ENCODE results near the gene CACNG7. TPM values are rescaled to one million over a fixed set of nuclear protein-coding genes. Genes with fewer than 3 reads are reported as not detected.

CACNG7 gene
- total RNA-seq, 2 experiments from 2014 or later: not detected

DNA sequence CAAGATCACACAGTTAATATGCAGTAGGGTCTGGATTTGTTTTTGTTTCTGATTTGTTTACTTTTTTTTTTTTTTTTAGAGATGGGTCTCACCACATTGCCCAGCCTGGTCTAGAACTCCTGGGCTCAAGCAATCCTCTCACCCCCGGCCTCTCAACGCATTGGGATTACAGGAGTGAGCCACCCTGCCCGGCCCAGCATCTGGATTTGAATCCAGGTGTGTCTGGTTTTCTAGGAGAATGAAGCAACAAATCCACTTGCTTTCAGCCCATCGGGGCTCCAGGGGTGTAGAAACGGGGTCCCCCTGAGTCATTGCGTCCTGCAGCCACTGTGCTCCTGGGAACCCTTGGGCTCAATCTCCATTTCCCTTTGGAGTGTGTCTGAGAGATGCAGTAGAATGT lies 60.3 kb downstream of the CACNG7 start:
- Mint-ChIP-seq H3K27ac (no peak overlapping the region), H3K4me1 (ENCODE audit: low read depth) (no peaks in the 10 kb centered on the region), H3K9me3 (no peaks in the 10 kb centered on the region), H3K36me3 (ENCODE audit: low read depth) (no peaks in the 10 kb centered on the region), H3K27me3 (peaks cover 23% of the 10 kb centered on the region), H3K4me3 (no peak overlapping the region)
- no peak for DNase-seq
- TF ChIP-seq, protein P1, sequence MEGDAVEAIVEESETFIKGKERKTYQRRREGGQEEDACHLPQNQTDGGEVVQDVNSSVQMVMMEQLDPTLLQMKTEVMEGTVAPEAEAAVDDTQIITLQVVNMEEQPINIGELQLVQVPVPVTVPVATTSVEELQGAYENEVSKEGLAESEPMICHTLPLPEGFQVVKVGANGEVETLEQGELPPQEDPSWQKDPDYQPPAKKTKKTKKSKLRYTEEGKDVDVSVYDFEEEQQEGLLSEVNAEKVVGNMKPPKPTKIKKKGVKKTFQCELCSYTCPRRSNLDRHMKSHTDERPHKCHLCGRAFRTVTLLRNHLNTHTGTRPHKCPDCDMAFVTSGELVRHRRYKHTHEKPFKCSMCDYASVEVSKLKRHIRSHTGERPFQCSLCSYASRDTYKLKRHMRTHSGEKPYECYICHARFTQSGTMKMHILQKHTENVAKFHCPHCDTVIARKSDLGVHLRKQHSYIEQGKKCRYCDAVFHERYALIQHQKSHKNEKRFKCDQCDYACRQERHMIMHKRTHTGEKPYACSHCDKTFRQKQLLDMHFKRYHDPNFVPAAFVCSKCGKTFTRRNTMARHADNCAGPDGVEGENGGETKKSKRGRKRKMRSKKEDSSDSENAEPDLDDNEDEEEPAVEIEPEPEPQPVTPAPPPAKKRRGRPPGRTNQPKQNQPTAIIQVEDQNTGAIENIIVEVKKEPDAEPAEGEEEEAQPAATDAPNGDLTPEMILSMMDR (IDR thresholded peaks at IDR 0.05): no peak
- ChIA-PET CTCF (interaction anchor here (1.1 kb wide), 1 partner anchor 24 kb away, joined by 3 read pairs; no protein-coding TSS in a partner anchor), POLR2A (no interaction called here)
- no peak for ATAC-seq
- intact Hi-C loops (cut with micrococcal nuclease): no loop called here

DNA sequence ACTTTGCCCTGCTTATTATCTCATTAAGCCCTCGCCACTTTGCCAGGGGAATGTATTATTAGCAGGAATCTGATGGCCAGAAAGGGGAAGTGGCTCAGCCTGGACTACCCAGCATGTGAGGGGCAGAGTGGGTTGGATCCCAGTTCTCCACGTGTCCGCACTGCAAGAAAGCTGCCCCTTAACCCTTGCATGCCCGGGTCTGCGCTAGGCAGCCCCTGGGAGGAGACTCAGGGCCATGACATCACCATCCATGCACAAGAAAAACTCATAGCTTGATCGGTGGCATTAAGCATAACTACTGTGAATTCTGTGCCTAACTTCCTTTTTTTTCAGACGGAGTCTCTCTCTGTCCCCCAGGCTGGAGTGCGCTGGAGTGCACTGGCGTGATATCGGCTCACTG lies 62.6 kb downstream of the CACNG7 start:
- TF ChIP-seq, protein P1 (IDR thresholded peaks at IDR 0.05): no peak
- H3K4me3 Mint-ChIP-seq: no peak overlapping the region
- peaks cover 13% of the 10 kb centered on the region for H3K27me3 Mint-ChIP-seq
- intact Hi-C loops (cut with micrococcal nuclease): no loop called here
- ATAC-seq (no peak), DNase-seq (no peak)
- no peaks in the 10 kb centered on the region for H3K4me1 Mint-ChIP-seq (ENCODE audit: low read depth)
- no peaks in the 10 kb centered on the region for H3K9me3 Mint-ChIP-seq
- H3K27ac Mint-ChIP-seq: no peak overlapping the region
- H3K36me3 Mint-ChIP-seq (ENCODE audit: low read depth): no peaks in the 10 kb centered on the region
- CTCF ChIA-PET: no interaction called here
- POLR2A ChIA-PET: interaction anchor here (0.6 kb wide), 1 partner anchor 120 kb away, joined by 3 read pairs; no protein-coding TSS in a partner anchor

DNA sequence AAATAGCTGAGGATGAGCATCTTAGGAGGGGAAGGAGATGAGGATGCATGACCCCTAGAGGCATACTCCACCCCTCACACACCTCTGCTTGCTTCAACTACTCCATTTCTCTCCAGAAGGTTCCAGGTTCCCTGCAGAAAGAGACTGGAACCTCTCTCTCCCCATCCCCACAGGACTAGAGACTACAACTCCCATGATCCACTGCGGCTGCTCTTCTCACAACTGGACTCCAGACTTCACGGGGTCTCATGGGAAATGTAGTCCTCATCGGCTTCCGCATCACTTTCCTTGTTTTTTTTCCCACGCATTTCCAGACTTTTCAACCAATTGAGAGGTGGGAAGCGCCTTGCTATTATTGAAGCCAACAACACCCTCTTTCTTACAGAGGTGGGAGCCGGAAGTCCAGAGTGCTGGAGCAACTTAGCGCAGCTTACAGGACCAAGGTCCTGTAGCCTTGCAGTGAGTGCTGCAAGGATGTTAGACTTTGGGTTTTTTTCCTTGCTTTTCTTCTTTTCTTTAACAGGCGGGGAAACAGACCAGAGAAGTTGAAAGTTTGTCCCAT lies 68.4 kb downstream of the CACNG7 start:
- Mint-ChIP-seq H3K4me3 (peak overlapping the region; percentile 38), H3K9me3 (no peaks in the 10 kb centered on the region), H3K27me3 (peaks cover 52% of the 10 kb centered on the region), H3K36me3 (ENCODE audit: low read depth) (peaks cover 1% of the 10 kb centered on the region), H3K4me1 (ENCODE audit: low read depth) (peaks cover 13% of the 10 kb centered on the region), H3K27ac (no peak overlapping the region)
- intact Hi-C loops (cut with micrococcal nuclease): no loop called here
- ATAC-seq (peak; percentile 71), DNase-seq (peak; percentile 77)
- TF ChIP-seq, protein P1 (IDR thresholded peaks at IDR 0.05): no peak
- ChIA-PET POLR2A (no interaction called here), CTCF (no interaction called here)

DNA sequence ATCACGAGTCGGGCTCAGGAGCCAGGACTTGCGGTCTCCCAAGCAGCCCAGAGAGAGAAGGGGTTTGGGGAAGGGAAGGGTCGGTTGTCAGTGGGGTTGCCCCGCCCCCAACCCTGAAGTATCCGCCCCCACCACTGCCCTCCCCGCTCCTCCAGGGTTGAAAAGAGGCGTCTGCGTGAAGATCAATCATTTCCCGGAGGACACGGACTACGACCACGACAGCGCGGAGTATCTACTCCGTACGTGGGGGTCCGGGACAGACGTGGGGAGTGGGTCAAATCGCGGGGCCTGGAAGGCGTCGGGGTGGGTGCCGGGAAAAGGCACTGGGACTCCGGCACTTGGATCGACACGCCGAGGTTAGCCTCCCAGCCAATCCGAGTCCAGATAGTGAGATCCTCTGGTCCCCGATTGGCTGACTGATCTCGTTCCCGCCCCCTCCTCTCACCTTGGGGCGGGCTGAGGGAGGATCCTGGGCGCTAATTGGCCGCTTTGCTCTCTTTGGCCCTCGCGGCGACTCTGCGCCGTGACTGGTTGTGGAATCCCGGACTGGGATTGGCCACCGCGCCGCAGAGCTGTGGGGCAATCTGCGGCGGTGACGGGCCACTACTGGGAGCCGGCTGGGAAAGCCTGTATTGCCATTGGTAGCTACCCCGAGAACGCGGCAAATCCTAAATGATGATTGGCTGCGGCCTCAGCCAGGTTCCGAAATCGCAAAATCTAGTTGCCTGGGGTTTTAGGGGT lies 69.1 kb downstream of the CACNG7 start:
- CTCF ChIA-PET: no interaction called here
- no peak for ATAC-seq

More for the DNA sequence above, 69.1 kb downstream of the CACNG7 start:
- TF ChIP-seq, protein P1 (IDR thresholded peaks at IDR 0.05): no peak
- Mint-ChIP-seq H3K36me3 (ENCODE audit: low read depth) (peaks cover 1% of the 10 kb centered on the region), H3K27me3 (peaks cover 50% of the 10 kb centered on the region), H3K4me1 (ENCODE audit: low read depth) (peaks cover 13% of the 10 kb centered on the region), H3K4me3 (peak overlapping the region; percentile 12), H3K9me3 (no peaks in the 10 kb centered on the region), H3K27ac (no peak overlapping the region)
- peak; percentile 45 for DNase-seq
- intact Hi-C loops (cut with micrococcal nuclease): no loop called here
- POLR2A ChIA-PET: no interaction called here

Measured in activated CD8-positive, alpha-beta T cell treated with anti-CD3 and anti-CD28 coated beads for 36 hours (primary cell).